ENCODE data around the gene MYMX.

MYMX gene

DNA sequence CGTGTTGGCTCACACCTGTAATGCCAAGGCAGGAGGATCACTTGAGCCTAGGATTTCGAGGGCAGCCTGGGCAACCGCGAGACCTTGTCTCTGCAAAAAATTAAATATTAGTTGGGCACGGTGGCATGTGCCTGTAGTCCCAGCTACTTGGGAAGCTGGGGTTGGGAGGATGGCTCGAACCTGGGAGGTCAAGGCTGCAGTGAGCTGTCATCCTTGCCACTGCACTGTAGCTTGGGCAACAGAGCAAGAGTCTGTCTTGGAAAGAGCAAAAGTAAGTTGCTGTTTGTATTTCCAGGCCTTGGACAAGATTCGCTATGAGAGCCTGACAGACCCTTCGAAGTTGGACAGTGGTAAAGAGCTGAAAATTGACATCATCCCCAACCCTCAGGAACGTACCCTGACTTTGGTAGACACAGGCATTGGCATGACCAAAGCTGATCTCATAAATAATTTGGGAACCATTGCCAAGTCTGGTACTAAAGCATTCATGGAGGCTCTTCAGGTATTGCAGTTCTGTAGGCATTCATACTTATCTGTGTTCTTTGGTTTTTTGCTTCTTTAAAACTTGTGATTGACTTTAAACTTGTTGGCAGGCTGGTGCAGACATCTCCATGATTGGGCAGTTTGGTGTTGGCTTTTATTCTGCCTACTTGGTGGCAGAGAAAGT, 32.5 kb downstream of the MYMX start:
- no peak for DNase-seq (ENCODE audit: low read depth in 3 of 3, low spot score in 1 of 3)

DNA sequence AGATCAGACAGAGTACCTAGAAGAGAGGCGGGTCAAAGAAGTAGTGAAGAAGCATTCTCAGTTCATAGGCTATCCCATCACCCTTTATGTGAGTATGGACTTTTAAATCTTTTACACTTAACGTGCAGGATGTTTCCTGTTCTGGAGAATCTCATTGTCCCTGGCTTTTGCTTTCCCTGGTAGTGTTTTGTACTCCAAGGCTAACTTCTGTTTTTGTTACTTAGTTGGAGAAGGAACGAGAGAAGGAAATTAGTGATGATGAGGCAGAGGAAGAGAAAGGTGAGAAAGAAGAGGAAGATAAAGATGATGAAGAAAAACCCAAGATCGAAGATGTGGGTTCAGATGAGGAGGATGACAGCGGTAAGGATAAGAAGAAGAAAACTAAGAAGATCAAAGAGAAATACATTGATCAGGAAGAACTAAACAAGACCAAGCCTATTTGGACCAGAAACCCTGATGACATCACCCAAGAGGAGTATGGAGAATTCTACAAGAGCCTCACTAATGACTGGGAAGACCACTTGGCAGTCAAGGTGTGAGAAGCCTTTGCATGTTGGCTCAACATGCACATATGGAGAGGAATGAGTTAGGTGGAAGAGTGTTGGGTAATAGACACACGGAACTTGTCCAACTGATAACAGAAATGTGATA, 33.5 kb downstream of the MYMX start:
- no peak for DNase-seq (ENCODE audit: low read depth in 3 of 3, low spot score in 1 of 3)

DNA sequence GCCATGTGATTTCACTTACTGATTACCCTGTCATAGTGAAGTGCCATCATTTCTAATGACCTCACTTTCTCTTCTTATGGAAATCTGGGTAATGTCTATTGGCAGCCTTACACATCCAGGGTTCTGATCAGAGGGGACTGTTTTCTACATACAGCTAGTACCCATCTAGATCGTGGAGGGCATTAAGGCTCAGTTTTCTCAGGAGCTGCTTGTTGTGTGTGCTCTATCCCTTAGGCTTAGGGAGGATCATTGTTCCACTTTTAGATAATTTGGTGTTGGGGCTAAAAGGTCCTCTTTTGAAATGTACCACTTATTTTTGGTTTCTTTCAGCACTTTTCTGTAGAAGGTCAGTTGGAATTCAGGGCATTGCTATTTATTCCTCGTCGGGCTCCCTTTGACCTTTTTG, 34.0 kb downstream of the MYMX start:
- DNase-seq (ENCODE audit: low read depth in 3 of 3, low spot score in 1 of 3), result no peak

DNA sequence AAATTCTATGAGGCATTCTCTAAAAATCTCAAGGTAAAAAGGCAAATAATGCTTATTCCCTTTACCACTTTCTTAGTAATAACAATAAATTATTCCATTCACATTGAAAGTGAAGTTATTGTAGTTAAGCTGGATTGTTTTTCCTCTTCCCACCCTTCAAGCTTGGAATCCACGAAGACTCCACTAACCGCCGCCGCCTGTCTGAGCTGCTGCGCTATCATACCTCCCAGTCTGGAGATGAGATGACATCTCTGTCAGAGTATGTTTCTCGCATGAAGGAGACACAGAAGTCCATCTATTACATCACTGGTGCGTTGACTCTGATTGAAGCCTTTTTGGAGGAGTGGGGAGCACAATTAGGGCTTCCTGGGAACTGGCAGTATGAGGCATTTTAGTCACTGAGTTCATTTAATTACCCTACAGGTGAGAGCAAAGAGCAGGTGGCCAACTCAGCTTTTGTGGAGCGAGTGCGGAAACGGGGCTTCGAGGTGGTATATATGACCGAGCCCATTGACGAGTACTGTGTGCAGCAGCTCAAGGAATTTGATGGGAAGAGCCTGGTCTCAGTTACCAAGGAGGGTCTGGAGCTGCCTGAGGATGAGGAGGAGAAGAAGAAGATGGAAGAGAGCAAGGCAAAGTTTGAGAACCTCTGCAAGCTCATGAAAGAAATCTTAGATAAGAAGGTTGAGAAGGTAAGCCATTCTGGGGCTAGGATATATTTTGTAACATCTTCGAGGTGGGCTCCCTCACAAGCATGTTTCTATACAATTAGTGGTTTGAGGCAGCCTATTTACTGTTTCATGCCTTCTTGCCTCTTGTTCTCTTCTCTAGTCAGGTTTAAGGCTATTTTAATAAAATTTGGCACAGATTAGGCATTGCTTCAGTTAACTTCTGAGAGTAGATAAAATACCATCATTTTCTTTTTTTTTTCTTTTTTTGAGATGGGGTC, 35.1 kb downstream of the MYMX start:
- no peak for DNase-seq (ENCODE audit: low read depth in 3 of 3, low spot score in 1 of 3)

DNA sequence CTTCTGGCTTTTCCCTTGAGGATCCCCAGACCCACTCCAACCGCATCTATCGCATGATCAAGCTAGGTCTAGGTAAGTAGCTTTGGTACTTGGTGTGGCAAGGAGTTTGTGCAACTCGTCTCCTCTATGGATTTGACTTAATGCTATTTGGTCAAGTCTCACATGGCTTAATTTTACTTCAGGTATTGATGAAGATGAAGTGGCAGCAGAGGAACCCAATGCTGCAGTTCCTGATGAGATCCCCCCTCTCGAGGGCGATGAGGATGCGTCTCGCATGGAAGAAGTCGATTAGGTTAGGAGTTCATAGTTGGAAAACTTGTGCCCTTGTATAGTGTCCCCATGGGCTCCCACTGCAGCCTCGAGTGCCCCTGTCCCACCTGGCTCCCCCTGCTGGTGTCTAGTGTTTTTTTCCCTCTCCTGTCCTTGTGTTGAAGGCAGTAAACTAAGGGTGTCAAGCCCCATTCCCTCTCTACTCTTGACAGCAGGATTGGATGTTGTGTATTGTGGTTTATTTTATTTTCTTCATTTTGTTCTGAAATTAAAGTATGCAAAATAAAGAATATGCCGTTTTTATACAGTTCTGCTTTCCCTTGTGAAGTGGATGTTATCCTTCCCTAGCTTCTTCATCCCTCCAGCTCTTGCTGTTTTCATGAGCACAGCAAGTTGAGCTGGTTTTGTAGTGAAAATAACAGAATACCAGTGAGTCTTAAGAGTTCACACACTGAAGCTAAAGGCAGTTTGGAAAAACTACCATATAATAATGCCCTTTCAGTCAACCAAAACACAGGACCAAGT, 36.8 kb downstream of the MYMX start:
- no peak for DNase-seq (ENCODE audit: low read depth in 3 of 3, low spot score in 1 of 3)

DNA sequence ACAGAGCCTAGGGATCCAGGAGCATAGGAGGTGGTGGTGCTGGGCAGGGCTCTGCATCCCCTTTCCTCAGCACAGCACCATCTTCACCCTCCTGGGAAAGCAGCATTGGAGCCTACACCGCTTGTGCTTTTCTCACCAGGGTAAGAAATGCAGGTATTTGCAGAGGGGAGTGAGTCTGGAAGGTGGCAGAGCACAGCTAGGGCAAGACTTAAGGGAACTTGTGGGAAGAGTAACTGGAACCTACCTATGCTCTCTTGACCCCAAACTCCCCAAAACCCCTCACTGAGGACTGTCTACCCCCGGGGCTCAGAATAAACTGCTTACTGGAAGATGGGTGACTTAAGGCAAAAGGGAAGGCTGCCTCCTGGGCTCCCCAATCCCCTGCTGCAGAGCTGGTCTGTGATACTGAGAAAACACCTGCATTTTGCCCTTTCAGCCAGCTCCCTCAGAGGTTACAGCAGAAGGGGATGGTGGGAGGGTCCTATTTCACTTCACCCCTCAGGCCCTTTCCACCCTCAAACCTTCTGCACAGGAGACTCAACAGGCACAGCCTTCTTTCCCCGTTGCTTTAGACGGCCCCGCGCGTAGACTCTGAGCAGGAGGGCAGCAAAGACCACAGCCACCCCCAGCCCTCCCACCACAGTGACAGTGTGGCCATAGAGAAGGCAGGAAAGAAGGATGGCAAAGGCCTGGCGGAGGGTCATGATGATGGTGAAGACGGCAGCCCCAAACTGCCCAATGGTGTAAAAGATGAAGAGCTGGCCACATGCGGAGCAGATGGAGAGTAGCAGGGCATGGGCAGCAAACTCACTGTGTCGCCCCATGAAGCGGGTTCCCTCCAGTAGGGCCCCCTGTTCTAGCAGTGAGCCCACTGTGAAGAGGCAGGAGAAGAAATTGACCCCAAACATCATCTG, 37.7 kb downstream of the MYMX start:
- no peak for DNase-seq (ENCODE audit: low read depth in 3 of 3, low spot score in 1 of 3)

DNA sequence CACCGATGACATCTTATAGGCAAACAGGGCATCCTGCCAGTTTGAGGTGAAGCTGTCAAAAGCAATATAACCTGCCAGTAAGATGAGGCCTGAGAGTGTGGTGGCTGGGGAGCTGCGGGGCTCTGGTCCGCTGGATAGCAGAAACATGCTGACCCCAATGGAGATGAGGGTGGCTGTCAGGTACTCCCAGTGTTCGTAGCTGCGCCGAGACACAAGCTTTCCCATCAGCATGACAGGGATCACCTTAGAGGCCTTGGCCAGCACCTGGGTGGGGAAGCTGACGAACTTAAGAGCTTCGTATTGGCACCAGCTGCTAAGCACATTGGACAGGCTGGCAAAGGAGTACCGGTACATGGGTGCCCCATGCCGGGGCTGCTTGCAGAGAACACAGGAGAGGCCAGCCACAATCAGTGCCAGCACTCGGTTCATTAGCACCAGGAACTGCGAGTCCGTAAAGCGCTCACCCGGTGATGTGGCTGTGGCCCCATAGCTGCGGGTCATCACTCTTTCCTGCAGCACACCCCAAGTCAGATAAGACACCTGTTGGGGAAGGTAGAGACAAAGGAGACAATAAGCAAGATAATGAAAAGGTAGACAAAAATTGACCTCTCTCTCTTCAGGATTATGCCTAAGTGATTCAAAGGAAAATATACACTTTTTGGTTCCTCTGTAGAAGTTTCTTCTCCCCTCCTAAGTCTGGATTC, 38.5 kb downstream of the MYMX start:
- no peak for DNase-seq (ENCODE audit: low read depth in 3 of 3, low spot score in 1 of 3)

DNA sequence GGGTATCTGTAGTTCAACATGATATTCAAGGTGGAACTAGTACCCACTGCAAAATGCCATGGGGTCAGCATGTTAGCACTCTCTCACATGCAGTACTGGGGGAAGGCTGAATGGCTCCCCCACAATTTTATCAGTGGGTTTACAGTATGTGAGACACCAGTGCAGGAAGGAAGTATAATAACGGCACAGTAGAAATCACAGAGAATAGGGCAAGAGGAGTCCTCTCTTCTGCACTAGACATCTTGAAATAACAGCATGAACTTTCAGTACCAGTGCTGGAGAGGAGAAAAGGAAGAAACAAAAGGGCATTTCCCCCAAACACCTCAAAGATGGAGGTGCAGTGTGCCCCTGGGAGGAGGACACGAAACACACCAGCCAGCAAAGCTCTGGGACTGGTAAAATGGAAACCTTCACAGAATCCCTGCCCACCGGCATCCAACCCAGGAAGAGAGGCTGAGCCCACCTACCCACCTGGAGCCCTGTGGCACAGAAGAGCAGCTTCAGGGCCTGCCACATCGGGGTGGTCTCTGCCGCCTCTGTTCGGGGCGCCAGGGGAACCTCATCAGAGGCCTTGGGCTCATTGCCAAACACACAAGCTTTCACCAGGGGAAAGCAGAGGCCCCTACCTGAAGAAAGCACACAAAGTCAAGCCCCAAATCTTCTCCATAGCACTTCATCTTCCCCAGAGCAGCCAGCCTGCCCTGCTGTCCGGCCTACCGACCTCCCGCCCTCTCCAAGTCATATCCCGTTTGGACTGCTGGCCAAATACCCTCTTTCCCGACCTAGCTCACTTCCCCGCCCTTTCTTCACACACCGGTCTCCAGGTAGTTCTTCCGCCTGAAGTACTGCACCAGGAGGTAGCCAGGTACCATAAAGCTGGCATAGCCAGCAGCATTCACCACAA, 39.4 kb downstream of the MYMX start:
- no peak for DNase-seq (ENCODE audit: low read depth in 3 of 3, low spot score in 1 of 3)

DNA sequence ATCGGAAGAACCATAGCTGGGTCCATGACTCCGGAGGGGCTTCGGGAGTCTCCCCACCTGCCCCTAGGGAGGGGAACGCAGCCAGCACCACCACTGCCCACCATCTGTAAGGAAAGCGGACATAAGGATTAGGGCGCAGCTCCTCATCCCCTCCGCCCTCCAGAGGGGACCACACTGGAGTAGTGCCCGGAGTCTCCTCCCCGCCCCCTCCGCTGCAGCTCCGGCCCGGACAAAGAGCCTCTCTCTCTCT, 40.0 kb downstream of the MYMX start:
- no peak for DNase-seq (ENCODE audit: low read depth in 3 of 3, low spot score in 1 of 3)

DNA sequence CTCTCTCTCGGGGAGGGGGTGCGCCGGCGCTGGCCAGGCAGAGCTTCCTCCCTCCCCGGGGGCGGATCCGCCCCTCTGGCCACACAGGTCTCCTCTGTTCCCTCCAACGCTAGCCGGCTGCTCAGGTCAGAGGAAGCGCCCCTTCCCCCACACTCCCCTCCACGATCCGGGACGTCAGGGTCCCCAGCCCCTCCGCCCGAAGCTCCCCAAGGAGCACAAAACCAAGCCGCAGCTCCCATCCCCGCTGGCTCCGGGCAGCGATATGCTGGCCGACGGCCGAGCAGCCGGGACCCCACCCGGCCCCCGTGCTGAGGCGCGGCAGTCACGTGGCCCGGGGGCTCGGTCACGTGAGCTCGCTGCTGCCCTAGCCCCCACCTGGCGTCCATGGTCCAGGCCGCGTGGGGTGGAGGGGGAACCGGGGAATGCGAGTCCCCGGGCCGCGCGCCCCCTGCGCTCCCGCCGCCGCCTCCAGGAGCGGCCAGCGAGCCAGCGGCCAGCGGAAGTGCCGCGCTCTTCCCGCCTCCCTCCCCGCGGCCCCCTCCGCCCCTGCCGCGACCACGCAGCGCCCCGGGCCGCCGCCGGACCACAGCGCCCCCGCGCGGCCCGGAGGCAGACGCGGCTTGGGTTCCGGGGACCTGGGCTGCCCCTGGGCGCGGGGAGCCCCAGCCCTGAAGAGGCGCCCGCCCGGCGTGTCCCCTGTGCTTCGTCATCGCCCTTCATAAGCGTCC, 40.5 kb downstream of the MYMX start, which contains the start of gene SLC35B2:
SLC35B2 (minus strand) TSS at position 504 of the 728 bp plus-strand sequence; CDS start at position 386, 118 bp downstream.
- peak in 2 of 3 donors; percentile 44 to 56 for DNase-seq (ENCODE audit: low read depth in 3 of 3, low spot score in 1 of 3)

DNA sequence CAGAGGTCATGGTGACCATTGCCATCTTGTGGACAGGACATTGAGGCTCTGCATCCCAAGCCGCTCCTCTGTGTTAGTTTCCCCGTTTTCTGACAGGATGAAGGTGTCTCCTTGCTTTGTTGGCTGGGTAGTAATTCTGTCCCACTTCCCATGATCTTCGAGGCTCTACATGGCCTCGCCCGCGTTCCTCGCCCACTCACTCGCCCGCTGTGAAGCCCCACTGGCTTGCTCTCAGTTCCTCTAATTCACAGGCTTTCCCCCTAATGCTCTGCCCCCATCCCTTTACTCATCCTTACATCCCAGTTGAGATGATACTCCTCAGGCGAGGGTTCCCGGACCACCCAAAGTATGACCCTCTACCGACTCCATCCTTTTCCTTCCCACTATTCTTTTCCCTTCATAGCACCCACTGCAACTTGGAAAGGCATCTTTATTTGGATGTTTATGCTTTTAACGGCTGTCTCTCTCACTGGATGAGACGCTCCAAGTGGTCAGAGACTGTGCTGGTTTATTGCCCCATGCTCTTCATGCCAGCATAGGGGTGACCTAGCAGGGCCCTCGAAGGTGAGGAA, 41.1 kb downstream of the MYMX start:
- no peak for DNase-seq (ENCODE audit: low read depth in 3 of 3, low spot score in 1 of 3)

DNA sequence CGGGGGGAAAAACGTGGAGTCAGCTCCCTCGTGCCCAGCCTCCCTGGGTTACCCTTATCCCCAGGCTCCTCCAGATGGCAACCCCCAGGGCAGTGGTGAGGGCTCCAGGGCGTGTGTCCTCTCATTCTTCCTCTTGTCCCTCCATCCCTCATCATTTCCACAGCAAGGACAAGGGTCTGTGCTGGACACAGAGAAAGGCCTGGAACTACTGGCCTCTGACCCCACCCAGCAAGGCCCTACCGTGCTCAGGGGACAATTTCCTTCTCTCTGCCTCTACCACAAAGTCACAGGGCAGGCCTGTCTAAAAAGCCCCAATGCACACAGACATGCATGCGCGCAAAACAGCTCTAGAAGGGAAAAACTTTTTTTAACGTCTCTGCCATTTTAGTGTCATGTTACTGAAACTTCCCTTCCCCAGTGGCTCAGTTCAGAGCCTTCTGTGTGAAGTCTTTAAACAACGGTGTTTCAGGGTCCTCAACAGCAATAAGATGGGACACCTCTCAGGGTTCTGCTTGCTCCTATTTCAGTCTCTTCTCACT, 41.7 kb downstream of the MYMX start:
- DNase-seq (ENCODE audit: low read depth in 3 of 3, low spot score in 1 of 3), result no peak

DNA sequence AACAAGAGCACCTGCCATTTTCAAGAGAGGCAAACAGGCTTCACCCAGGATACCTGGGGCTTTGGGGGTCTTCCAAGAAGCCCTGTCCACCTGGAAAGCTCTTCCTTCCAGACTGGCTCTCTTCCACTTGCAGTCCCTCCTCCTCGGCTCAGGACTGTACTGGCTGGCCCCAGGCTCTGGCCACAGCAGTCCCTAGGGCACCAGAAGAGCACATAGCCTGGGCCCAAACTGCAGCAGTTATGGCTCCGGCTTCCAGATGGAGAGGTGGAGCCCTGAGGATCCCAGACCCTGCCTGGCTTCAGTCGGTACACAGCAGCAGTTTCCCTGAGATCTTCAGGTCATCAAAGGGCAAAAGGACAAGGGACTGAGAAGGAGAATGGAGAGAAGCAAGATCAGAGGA, 42.2 kb downstream of the MYMX start:
- no peak for DNase-seq (ENCODE audit: low read depth in 3 of 3, low spot score in 1 of 3)

DNA sequence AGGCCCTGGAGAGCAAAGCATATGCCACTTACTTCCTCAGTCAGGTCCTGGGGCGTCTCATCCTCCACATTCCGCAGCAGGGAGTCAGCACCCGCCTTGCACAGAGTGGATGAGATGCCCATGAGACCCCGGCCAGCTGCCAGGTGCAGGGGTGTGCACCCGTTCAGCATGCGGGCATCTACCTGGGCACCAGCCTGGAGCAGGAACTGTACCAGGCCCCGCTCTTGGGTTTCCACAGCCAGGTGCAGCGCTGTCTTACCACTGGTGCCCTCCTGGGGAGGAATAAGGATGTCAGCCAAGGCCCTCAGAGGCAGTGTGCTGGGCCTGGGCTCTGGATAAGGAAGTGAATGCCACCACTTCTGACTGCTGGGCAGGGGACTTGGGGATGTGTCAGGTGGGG, 43.3 kb downstream of the MYMX start:
- no peak for DNase-seq (ENCODE audit: low read depth in 3 of 3, low spot score in 1 of 3)

DNA sequence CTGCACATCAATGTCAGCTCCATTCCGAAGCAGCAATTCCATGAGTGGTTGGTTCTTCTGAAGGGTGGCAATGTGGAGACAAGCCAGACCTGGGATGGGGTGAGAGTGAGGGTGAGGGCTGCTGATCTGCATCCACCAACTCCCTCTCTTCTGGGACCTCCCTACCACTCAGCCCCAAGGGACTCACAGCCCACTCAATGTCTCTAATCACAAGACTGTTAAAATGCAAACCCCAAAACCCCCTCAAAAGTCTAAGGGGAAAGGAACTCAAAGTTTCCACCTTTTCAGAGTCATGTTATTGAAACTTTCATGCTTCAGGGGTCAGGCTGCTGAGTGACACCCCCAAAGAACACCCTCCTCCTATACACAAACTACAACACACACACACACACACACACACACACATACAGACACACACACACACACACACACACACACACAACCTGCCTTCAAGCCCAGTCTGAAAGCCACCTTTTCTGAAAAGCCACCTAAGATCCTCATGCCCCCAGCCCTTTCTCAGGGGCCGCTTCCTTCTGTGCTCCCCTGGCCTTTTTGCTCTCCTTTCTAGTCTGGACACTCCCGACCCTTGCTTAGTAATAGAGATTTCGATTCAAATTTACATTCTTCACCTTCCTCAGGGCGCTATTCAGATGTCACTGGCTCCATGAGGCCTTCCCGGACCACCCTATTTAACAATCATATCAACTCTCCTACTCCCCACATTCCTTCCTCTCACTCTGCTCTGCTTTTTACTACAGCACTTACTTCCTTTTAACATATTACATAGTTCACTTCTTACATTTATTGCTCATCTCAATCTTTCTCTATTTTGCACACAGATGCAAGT, 43.9 kb downstream of the MYMX start:
- no peak for DNase-seq (ENCODE audit: low read depth in 3 of 3, low spot score in 1 of 3)

DNA sequence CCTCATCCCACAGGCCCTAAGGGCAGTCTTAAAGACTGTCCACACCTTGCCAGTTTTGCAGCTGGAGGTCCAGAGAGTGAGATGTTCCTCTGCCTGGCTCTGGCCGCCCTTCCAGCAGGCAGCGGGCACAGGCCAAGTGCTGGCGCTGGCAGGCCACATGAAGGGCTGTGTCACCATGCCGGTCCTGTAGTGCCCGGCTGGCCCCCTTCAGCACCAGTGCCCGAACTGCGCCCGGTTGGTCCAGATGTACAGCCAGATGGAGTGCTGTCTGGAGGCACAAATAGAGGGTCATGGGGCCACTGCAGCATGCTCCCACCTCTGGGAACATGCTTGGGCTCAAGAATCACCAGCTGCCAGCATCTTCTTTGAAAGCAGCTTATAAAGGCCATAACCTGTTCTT, 44.9 kb downstream of the MYMX start:
- DNase-seq (ENCODE audit: low read depth in 3 of 3, low spot score in 1 of 3), result no peak
